ENCODE data around the gene PSMF1. TPM values are rescaled to one million over a fixed set of nuclear protein-coding genes. Genes with fewer than 3 reads are reported as not detected.

PSMF1 gene
- total RNA-seq, 5 donors from 2014 or later (not counting 1 experiment from before 2014, with no cell fraction given): 106 to 142 (median 127) TPM

GRCh38 chr20:1085492-1086276 is 32.7 kb upstream of the PSMF1 start:
- Histone ChIP-seq H3K27ac (ENCODE audit: low read length) (no peak overlapping the region), H3K27me3 (replicated peaks in 1 of 2; ENCODE audit: control insufficient read depth in 2 of 2, extremely low read depth in 1 of 2, insufficient read depth in 2 of 2, low read length in 1 of 2) (no peaks in the 10 kb centered on the region), H3K4me3 (ENCODE audit: control insufficient read depth in 1 of 2, extremely low read depth in 1 of 2, low read length in 1 of 2) (no peak overlapping the region), H3K36me3 (ENCODE audit: control insufficient read depth in 2 of 2, extremely low read depth in 1 of 2, insufficient read depth in 1 of 2, low read length in 1 of 2) (no peaks in the 10 kb centered on the region), H3K4me1 (ENCODE audit: control insufficient read depth in 1 of 2, extremely low read depth in 1 of 2, insufficient read depth in 2 of 2, low read length in 2 of 2) (no peaks in the 10 kb centered on the region), H3K9me3 (no peaks in the 10 kb centered on the region)
- no CpG with 5 or more reads among the region's 6 CpGs for WGBS (ENCODE audit: insufficient coverage)
- ChIA-PET POLR2A (no interaction called here), CTCF (no interaction called here)
- DNase-seq (no peak), ATAC-seq (replicated peaks in 1 of 4) (no peak)
- Mint-ChIP-seq H3K9me3 (peaks cover 9 to 30% (median 20%) of the 10 kb centered on the region in 3 donors), H3K4me1 (peaks cover 14 to 18% (median 15%) of the 10 kb centered on the region in 3 donors), H3K36me3 (peaks cover 24% of the 10 kb centered on the region), H3K27me3 (no peaks in the 10 kb centered on the region), H3K27ac (no peak overlapping the region), H3K4me3 (no peak overlapping the region)

DNA sequence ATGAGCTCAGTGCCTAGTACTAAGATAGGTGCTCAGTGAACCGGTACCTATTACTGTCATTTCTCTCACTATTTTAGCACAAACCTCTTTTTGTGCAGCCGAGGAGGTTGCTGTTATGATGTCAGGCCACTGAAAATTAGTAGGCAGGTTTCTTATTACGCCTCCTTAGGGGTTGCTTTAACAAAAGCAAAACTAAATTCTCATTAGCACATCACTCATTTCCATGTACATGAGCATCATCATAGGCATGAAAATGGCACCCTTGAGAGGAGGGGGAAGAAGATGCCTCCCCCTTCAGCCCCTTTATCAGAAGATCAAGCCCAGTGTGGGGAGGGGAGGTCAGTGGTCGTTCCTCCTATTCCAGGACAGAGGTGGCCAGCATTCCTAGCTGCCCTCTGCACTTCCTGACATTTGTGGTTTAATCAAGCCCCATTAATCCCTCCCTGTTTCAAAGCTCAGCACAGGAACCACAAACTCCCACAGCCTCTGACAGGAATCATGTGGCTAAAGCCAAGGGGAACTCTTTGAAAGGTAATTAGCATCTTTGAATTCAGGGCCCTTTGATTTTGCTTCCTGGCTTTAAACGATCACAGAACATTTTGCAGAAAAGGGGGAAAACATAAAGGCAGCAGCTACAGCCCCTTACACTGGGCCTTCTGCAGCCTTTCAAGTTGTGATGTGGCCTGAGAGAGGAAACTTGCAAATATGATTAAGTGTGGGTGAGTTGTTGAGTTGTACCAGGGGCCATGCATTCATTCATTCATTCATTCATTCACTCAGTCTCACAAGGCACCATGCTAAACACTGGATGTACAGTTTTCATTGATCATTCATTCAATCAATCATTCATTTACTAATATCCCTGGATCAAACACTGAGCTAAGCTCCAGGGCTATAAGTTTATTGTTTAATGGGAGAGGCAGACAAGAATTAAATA is 31.9 kb upstream of the PSMF1 start:
- ATAC-seq (replicated peaks in 1 of 4) (no peak), DNase-seq (no peak)
- no peaks in the 10 kb centered on the region for H3K9me3 ChIP-seq
- H3K4me1 Mint-ChIP-seq: peaks cover 14 to 18% (median 15%) of the 10 kb centered on the region in 3 donors
- H3K4me3 Mint-ChIP-seq: no peak overlapping the region
- peaks cover 27% of the 10 kb centered on the region for H3K36me3 Mint-ChIP-seq
- H3K9me3 Mint-ChIP-seq: peaks cover 9 to 36% (median 22%) of the 10 kb centered on the region in 3 donors
- WGBS (ENCODE audit: insufficient coverage): no CpG with 5 or more reads among the region's 5 CpGs
- no peak overlapping the region for H3K27ac Mint-ChIP-seq
- no peak overlapping the region for H3K4me3 ChIP-seq (ENCODE audit: control insufficient read depth in 1 of 2, extremely low read depth in 1 of 2, low read length in 1 of 2)
- H3K27me3 Mint-ChIP-seq: no peaks in the 10 kb centered on the region
- ChIA-PET CTCF (no interaction called here), POLR2A (no interaction called here)
- no peak overlapping the region for H3K27ac ChIP-seq (ENCODE audit: low read length)
- no peaks in the 10 kb centered on the region for H3K4me1 ChIP-seq (ENCODE audit: control insufficient read depth in 1 of 2, extremely low read depth in 1 of 2, insufficient read depth in 2 of 2, low read length in 2 of 2)
- no peaks in the 10 kb centered on the region for H3K36me3 ChIP-seq (ENCODE audit: control insufficient read depth in 2 of 2, extremely low read depth in 1 of 2, insufficient read depth in 1 of 2, low read length in 1 of 2)
- H3K27me3 ChIP-seq (replicated peaks in 1 of 2; ENCODE audit: control insufficient read depth in 2 of 2, extremely low read depth in 1 of 2, insufficient read depth in 2 of 2, low read length in 1 of 2): no peaks in the 10 kb centered on the region

DNA sequence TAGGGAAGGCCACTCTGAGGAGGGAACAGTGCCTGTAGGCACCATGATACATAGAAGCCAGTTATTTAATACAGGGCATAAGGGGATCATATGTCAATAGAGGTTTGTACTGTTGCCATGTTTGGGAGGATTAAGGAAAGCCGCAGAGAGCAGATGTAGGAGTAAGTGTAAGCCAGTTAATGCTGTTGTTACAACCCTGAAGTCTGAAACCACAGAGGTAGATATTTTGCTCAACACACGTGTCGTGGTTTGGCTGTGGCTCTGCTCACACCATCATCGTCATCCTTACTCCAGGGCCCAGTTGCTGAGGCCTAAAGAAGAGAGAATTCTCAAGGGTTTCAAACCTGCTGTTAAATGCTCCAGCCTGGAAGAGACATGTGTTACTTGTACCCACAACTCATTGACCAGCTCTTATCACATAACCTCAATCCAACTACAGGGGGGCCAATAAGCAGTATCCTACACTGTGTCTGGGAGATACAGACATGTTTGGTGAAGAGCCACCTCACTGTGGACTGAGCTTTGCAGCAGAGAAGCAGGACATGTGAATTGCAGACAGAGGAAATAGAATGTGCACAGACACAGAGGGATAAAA is 31.0 kb upstream of the PSMF1 start:
- H3K4me3 Mint-ChIP-seq: no peak overlapping the region
- H3K36me3 Mint-ChIP-seq: peaks cover 30% of the 10 kb centered on the region
- no peak overlapping the region for H3K27ac Mint-ChIP-seq
- DNase-seq (no peak), ATAC-seq (replicated peaks in 1 of 4) (no peak)
- no peak overlapping the region for H3K27ac ChIP-seq (ENCODE audit: low read length)
- H3K27me3 Mint-ChIP-seq: no peaks in the 10 kb centered on the region
- H3K4me1 ChIP-seq (ENCODE audit: control insufficient read depth in 1 of 2, extremely low read depth in 1 of 2, insufficient read depth in 2 of 2, low read length in 2 of 2): no peaks in the 10 kb centered on the region
- peaks cover 11 to 44% (median 28%) of the 10 kb centered on the region in 3 donors for H3K9me3 Mint-ChIP-seq
- CTCF ChIA-PET: interaction anchor here in 1 of 2 donors (0.6 kb wide), 1 partner anchor 16 kb away, joined by 3 read pairs; no protein-coding TSS in a partner anchor
- H3K4me3 ChIP-seq (ENCODE audit: control insufficient read depth in 1 of 2, extremely low read depth in 1 of 2, low read length in 1 of 2): no peak overlapping the region
- POLR2A ChIA-PET: no interaction called here
- peaks cover 14 to 18% (median 15%) of the 10 kb centered on the region in 3 donors for H3K4me1 Mint-ChIP-seq
- H3K27me3 ChIP-seq (replicated peaks in 1 of 2; ENCODE audit: control insufficient read depth in 2 of 2, extremely low read depth in 1 of 2, insufficient read depth in 2 of 2, low read length in 1 of 2): no peaks in the 10 kb centered on the region
- H3K9me3 ChIP-seq: no peaks in the 10 kb centered on the region
- no peaks in the 10 kb centered on the region for H3K36me3 ChIP-seq (ENCODE audit: control insufficient read depth in 2 of 2, extremely low read depth in 1 of 2, insufficient read depth in 1 of 2, low read length in 1 of 2)
- no CpG with 5 or more reads among the region's 4 CpGs for WGBS (ENCODE audit: insufficient coverage)

- Mint-ChIP-seq H3K9me3 (peaks cover 10 to 18% (median 17%) of the 10 kb centered on the region in 3 donors), H3K4me3 (no peak overlapping the region), H3K4me1 (no peaks in the 10 kb centered on the region), H3K27me3 (no peaks in the 10 kb centered on the region), H3K36me3 (peaks cover 14% of the 10 kb centered on the region), H3K27ac (no peak overlapping the region)
- WGBS (ENCODE audit: insufficient coverage): 60% methylated on average over 1 of the region's 6 CpGs
- ChIA-PET CTCF (no interaction called here), POLR2A (no interaction called here)
- H3K4me3 ChIP-seq (ENCODE audit: control insufficient read depth in 1 of 2, extremely low read depth in 1 of 2, low read length in 1 of 2): no peak overlapping the region
- H3K9me3 ChIP-seq: no peaks in the 10 kb centered on the region
- DNase-seq (no peak), ATAC-seq (replicated peaks in 1 of 4) (no peak)
- no peaks in the 10 kb centered on the region for H3K27me3 ChIP-seq (replicated peaks in 1 of 2; ENCODE audit: control insufficient read depth in 2 of 2, extremely low read depth in 1 of 2, insufficient read depth in 2 of 2, low read length in 1 of 2)
- no peaks in the 10 kb centered on the region for H3K36me3 ChIP-seq (ENCODE audit: control insufficient read depth in 2 of 2, extremely low read depth in 1 of 2, insufficient read depth in 1 of 2, low read length in 1 of 2)
- no peaks in the 10 kb centered on the region for H3K4me1 ChIP-seq (ENCODE audit: control insufficient read depth in 1 of 2, extremely low read depth in 1 of 2, insufficient read depth in 2 of 2, low read length in 2 of 2)
- no peak overlapping the region for H3K27ac ChIP-seq (ENCODE audit: low read length)
These were observed 23.7 kb upstream of the PSMF1 start for GRCh38 chr20:1094751-1095150.

DNA sequence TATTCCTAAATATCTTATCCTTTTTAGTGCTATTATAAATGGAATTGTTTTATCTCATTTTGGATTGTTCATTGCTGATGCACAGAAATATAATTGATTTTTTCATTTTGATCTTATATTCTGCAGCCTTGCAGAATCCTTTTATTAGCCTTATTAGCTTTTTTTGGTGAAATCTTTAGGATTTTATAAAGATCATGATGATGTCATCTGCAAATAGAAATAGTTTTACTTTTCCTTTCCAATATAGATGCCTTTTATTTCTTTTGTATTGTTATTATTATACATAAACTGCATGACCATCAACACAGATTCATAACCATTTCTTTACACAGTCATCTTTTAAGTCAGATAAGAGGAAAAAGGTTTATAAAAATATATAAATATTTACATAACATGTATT is 16.9 kb upstream of the PSMF1 start:
- DNase-seq (no peak), ATAC-seq (replicated peaks in 1 of 4) (no peak)
- Histone ChIP-seq H3K9me3 (no peaks in the 10 kb centered on the region), H3K36me3 (ENCODE audit: control insufficient read depth in 2 of 2, extremely low read depth in 1 of 2, insufficient read depth in 1 of 2, low read length in 1 of 2) (no peaks in the 10 kb centered on the region), H3K27ac (ENCODE audit: low read length) (no peak overlapping the region), H3K4me3 (ENCODE audit: control insufficient read depth in 1 of 2, extremely low read depth in 1 of 2, low read length in 1 of 2) (no peak overlapping the region), H3K4me1 (ENCODE audit: control insufficient read depth in 1 of 2, extremely low read depth in 1 of 2, insufficient read depth in 2 of 2, low read length in 2 of 2) (no peaks in the 10 kb centered on the region), H3K27me3 (replicated peaks in 1 of 2; ENCODE audit: control insufficient read depth in 2 of 2, extremely low read depth in 1 of 2, insufficient read depth in 2 of 2, low read length in 1 of 2) (peaks cover 0 to 3% of the 10 kb centered on the region in 2 experiments)
- peaks cover 5% of the 10 kb centered on the region for H3K36me3 Mint-ChIP-seq
- H3K27ac Mint-ChIP-seq: no peak overlapping the region
- no peaks in the 10 kb centered on the region for H3K27me3 Mint-ChIP-seq
- peaks cover 4 to 16% (median 12%) of the 10 kb centered on the region in 3 donors for H3K9me3 Mint-ChIP-seq
- no peaks in the 10 kb centered on the region for H3K4me1 Mint-ChIP-seq
- ChIA-PET CTCF (interaction anchor here in 1 of 2 donors (0.7 kb wide), 1 partner anchor 118 kb away, joined by 3 read pairs; no protein-coding TSS in a partner anchor), POLR2A (no interaction called here)
- no peak overlapping the region for H3K4me3 Mint-ChIP-seq

- Histone ChIP-seq H3K27ac (ENCODE audit: low read length) (no peak overlapping the region), H3K9me3 (no peaks in the 10 kb centered on the region), H3K4me3 (ENCODE audit: control insufficient read depth in 1 of 2, extremely low read depth in 1 of 2, low read length in 1 of 2) (no peak overlapping the region), H3K36me3 (ENCODE audit: control insufficient read depth in 2 of 2, extremely low read depth in 1 of 2, insufficient read depth in 1 of 2, low read length in 1 of 2) (no peaks in the 10 kb centered on the region), H3K4me1 (ENCODE audit: control insufficient read depth in 1 of 2, extremely low read depth in 1 of 2, insufficient read depth in 2 of 2, low read length in 2 of 2) (no peaks in the 10 kb centered on the region), H3K27me3 (replicated peaks in 1 of 2; ENCODE audit: control insufficient read depth in 2 of 2, extremely low read depth in 1 of 2, insufficient read depth in 2 of 2, low read length in 1 of 2) (peaks cover 0 to 3% of the 10 kb centered on the region in 2 experiments)
- Mint-ChIP-seq H3K4me1 (no peaks in the 10 kb centered on the region), H3K4me3 (no peak overlapping the region), H3K27me3 (no peaks in the 10 kb centered on the region), H3K27ac (no peak overlapping the region), H3K36me3 (peaks cover 5% of the 10 kb centered on the region), H3K9me3 (peaks cover 4 to 16% (median 12%) of the 10 kb centered on the region in 3 donors)
- no peak for ATAC-seq (replicated peaks in 1 of 4)
- DNase-seq: no peak
- ChIA-PET POLR2A (no interaction called here), CTCF (no interaction called here)
These were observed 16.4 kb upstream of the PSMF1 start for GRCh38 chr20:1102016-1102415.

Measured in T-cell (primary cell).